GM12878 (cell line): ENCODE data around the gene PPP2R3A. TPM values are rescaled to one million over a fixed set of nuclear protein-coding genes. Genes with fewer than 3 reads are reported as not detected.

Source experiments
- ATAC-seq: fragments of 200-7000 bp; cut with Tn5 transposase; 3 replicates; pipeline ENCODE4 v1.9.1; 2020; ENCODE audit warnings: mild to moderate bottlenecking, moderate library complexity
- BruUV-seq: library from RNA; stranded (reverse); fragments of 400-500 nt; replicated peaks from 2 replicates; lab custom pipeline; 2021; lab: Mats Ljungman, UMichigan
- CTCF ChIA-PET: fragments of 300-600 bp; sonication (Branson Sonifier 250); formaldehyde crosslinking; extraction: SDS; loops from one replicate; lab custom pipeline; 2021; ENCODE audit warnings: inconsistent platforms; lab: Yijun Ruan, JAX
- POLR2A ChIA-PET: fragments of 350-600 bp; formaldehyde crosslinking; extraction: SDS; loops from one replicate; lab custom pipeline; 2021; ENCODE audit warnings: inconsistent platforms; lab: Charles Lee
- RAD21 ChIA-PET: fragments of 300-600 bp; sonication (Branson Sonifier 250); formaldehyde crosslinking; loops from one replicate; lab custom pipeline; 2023; ENCODE audit warnings: antibody characterized with exemption; ENCODE audit not compliant: unreplicated experiment; lab: Charles Lee
- SMC1A ChIA-PET: fragments of 300-600 bp; sonication (Branson Sonifier 250); formaldehyde crosslinking; loops from one replicate; lab custom pipeline; 2023; ENCODE audit not compliant: unreplicated experiment, uncharacterized antibody; lab: Charles Lee
- DNase-seq: peaks from one replicate; pipeline ENCODE4 v3.0.0-alpha.2; 2011; ENCODE audit warnings: low read depth, low spot score
- FAIRE-seq: peaks from 3 replicates; lab custom pipeline; 2011; peaks lifted over from hg19 to GRCh38; lab: Jason Lieb, UNC
- H2AFZ ChIP-seq: 2 replicates; pipeline ENCODE4 v1.6.0; 2011; ENCODE audit warnings: low read depth, low read length, control low read depth; ENCODE audit not compliant: control insufficient read depth
- H3K27ac ChIP-seq: 2 replicates; pipeline ENCODE4 v1.5.1; 2011; ENCODE audit warnings: control low read depth; ENCODE audit not compliant: control insufficient read depth, insufficient read depth
- H3K27me3 ChIP-seq, 2 experiments: replicated peaks in 1 of 2; 2 replicates each; pipeline versions ENCODE4 v1.6.0 to v1.6.1; 2011; ENCODE audit warnings: low read length in 1 of 2; ENCODE audit not compliant: control insufficient read depth in 2 of 2, insufficient read depth in 2 of 2
- H3K36me3 ChIP-seq, 2 experiments: 2 replicates each; pipeline ENCODE4 v1.5.1; 2011; ENCODE audit warnings: low read length in 1 of 2; ENCODE audit not compliant: control insufficient read depth in 2 of 2, insufficient read depth in 2 of 2
- H3K4me1 ChIP-seq: 2 replicates; pipeline ENCODE4 v1.6.1; 2011; ENCODE audit warnings: mild to moderate bottlenecking, low read length, moderate library complexity, mixed read lengths; ENCODE audit not compliant: control insufficient read depth, insufficient read depth
- H3K4me2 ChIP-seq: 2 replicates; pipeline ENCODE4 v1.6.0; 2011; ENCODE audit warnings: control low read depth; ENCODE audit not compliant: control insufficient read depth, insufficient read depth
- H3K4me3 ChIP-seq: fragments of 200-600 bp; sonication (generic); 2 replicates; pipeline ENCODE4 v1.5.1; 2016
- H3K79me2 ChIP-seq: 2 replicates; pipeline ENCODE4 v1.6.0; 2011; ENCODE audit warnings: low read length; ENCODE audit not compliant: control insufficient read depth, insufficient read depth
- H3K9ac ChIP-seq: 2 replicates; pipeline ENCODE4 v1.8.0; 2011; ENCODE audit warnings: low read length, control low read depth, mixed read lengths; ENCODE audit not compliant: control insufficient read depth, insufficient read depth
- H3K9me3 ChIP-seq: replicated peaks from 3 replicates; pipeline ENCODE4 v1.5.1; 2011; ENCODE audit warnings: mild to moderate bottlenecking, low read length; ENCODE audit not compliant: control insufficient read depth, insufficient read depth
- H4K20me1 ChIP-seq: 2 replicates; pipeline ENCODE4 v1.6.0; 2011; ENCODE audit not compliant: control insufficient read depth, insufficient read depth
- ASH2L ChIP-seq: fragments of 300-600, 200-600 bp; sonication (generic); IDR thresholded peaks from 2 replicates; pipeline ENCODE4 v1.6.1; 2017; ENCODE audit warnings: low read depth, mild to moderate bottlenecking, borderline replicate concordance
- HCFC1 ChIP-seq: fragments of 150-350 bp; IDR thresholded peaks from 2 replicates; pipeline ENCODE4 v1.6.1; 2014; ENCODE audit warnings: low read length
- KAT2A ChIP-seq: conservative IDR thresholded peaks from 2 replicates; pipeline ENCODE4 v1.6.1; 2011; ENCODE audit warnings: low read depth, low read length; ENCODE audit not compliant: control insufficient read depth
- RUNX3 ChIP-seq: IDR thresholded peaks from 2 replicates; pipeline ENCODE4 v1.6.1; 2012; ENCODE audit warnings: low read length, inconsistent platforms
- SUPT20H ChIP-seq: IDR thresholded peaks from 2 replicates; pipeline ENCODE4 v1.6.1; 2011; ENCODE audit warnings: low read depth, mild to moderate bottlenecking, low read length, moderate library complexity, borderline replicate concordance; ENCODE audit not compliant: control insufficient read depth
- TCF7 ChIP-seq: IDR thresholded peaks from 2 replicates; pipeline ENCODE4 v1.6.1; 2014; ENCODE audit warnings: antibody characterized with exemption, borderline replicate concordance
- YBX1 ChIP-seq: fragments of 450-650 bp; IDR thresholded peaks from 2 replicates; pipeline ENCODE4 v1.6.1; 2016; ENCODE audit warnings: antibody characterized with exemption
- ZNF217 ChIP-seq: fragments of 450-650 bp; IDR thresholded peaks from 2 replicates; pipeline ENCODE4 v1.6.1; 2017; ENCODE audit warnings: antibody characterized with exemption, mild to moderate bottlenecking
- ZNF622 ChIP-seq: fragments of 450-650 bp; IDR thresholded peaks from 2 replicates; pipeline ENCODE4 v1.6.1; 2017; ENCODE audit warnings: mild to moderate bottlenecking, inconsistent platforms
- WGBS: methylation state at CpG from one replicate; pipeline ENCODE4 v1.1.6; 2016; ENCODE audit warnings: low lambda C conversion rate; ENCODE audit not compliant: insufficient replicate concordance, insufficient coverage; ENCODE audit errors: missing lambda C conversion rate; 5-methylcytosine and 5-hydroxymethylcytosine counted together
- in situ Hi-C: fragments of 300-500 bp; cut with MboI; formaldehyde crosslinking; loops from 9 replicates; pipeline ENCODE4 v1.14.3; 2018; ENCODE audit warnings: mixed read lengths
- intact Hi-C: fragments of 100-400 bp; cut with micrococcal nuclease; formaldehyde crosslinking; loops from one replicate; pipeline ENCODE4 v1.14.2; 2022; ENCODE audit not compliant: unreplicated experiment
- polyA plus RNA-seq, 11 experiments: library from polyadenylated mRNA; depleted of rRNA in 4 of 11; unstranded in 6 of 11; stranded (reverse) in 5 of 11; fragments of >200 nt; fragmentation: Nextera tagmentation in 4 of 11; fragmentation: Illumina TruSeq in 1 of 11; extraction: Ambion mirVana in 4 of 11; extraction: Trizol in 1 of 11; gene quantifications; 1 replicate in 1 of 11; 2 replicates in 10 of 11; pipeline versions ENCODE4 v1.2.1 to v1.2.3, GENCODE V29; 2011 to 2016; ENCODE audit warnings: inconsistent platforms in 2 of 11, missing spikeins in 2 of 11, low read depth in 1 of 11
- total RNA-seq, 4 experiments: library from RNA; depleted of rRNA in 3 of 4; stranded (reverse); fragments of >200 nt in 3 of 4; fragmentation: Illumina TruSeq in 1 of 4; extraction: Trizol in 1 of 4; gene quantifications; 2 replicates each; pipeline versions ENCODE4 v1.2.1 to v1.2.3, GENCODE V29; 2013 to 2021
- TF ChIP-seq, protein P1 (sequence below): fragments of 450-650 bp; IDR thresholded peaks from 2 replicates; pipeline ENCODE4 v1.6.1; 2017; ENCODE audit warnings: borderline replicate concordance
- TF ChIP-seq, protein P2 (sequence below): fragments of 450-650 bp; IDR thresholded peaks from 2 replicates; pipeline ENCODE4 v1.6.1; 2017; ENCODE audit warnings: antibody characterized with exemption, mild to moderate bottlenecking, moderate library complexity
- TF ChIP-seq, protein P3 (sequence below): fragments of 150-350 bp; IDR thresholded peaks from 2 replicates; pipeline ENCODE4 v1.6.1; 2014; ENCODE audit warnings: mild to moderate bottlenecking, low read depth, low read length

The PPP2R3A gene
- total and polyA plus RNA-seq, 10 of the 15 experiments (the other 5 are each of a cell fraction or from before 2014, with no cell fraction given), result under 0.01 to 0.16 (median 0.06) TPM; not detected in 5

DNA sequence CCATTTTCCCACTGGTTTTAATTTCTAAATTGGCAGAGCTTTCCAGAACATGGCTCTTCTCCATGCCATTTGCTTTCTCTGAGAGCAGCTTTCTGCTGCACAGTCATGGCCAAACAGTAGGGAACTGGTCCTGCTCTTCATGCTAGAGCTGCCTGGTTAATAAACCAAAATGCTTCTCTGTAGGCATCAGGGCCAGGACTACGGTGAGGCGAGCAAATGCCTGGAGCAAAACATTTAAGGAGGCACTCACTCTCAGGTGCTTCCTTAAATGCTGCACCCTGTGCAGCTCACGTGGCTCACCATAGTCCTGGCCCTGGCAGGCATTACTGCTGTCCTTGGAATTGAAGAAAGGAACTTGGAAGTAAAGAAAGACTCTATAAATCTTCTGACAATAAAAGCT is 48.5 kb upstream of the PPP2R3A start:
- FAIRE-seq (no peak), DNase-seq (no peak), ATAC-seq (no peak)
- no peak overlapping the region for H3K4me3 ChIP-seq
- no peaks in the 10 kb centered on the region for H3K9me3 ChIP-seq
- no peak overlapping the region for H3K27ac ChIP-seq
- H3K27me3 ChIP-seq, result no peaks in the 10 kb centered on the region; a peak in 1 of 4 replicates
- in situ Hi-C loops, result no loop called here
- 19% methylated on average over 3 of the region's 3 CpGs for WGBS
- H3K4me1 ChIP-seq, result no peaks in the 10 kb centered on the region
- CTCF ChIA-PET, result interaction anchor here (3.8 kb wide), 1 partner anchor 125 kb away, joined by 18 read pairs; no protein-coding TSS in a partner anchor
- intact Hi-C loops, result no loop called here
- TF ChIP-seq KAT2A (no peak), ZNF217 (no peak), SUPT20H (no peak), ZNF622 (no peak), YBX1 (no peak), ASH2L (no peak), RUNX3 (no peak), HCFC1 (no peak), TCF7 (no peak)
- TF ChIP-seq, protein P1, sequence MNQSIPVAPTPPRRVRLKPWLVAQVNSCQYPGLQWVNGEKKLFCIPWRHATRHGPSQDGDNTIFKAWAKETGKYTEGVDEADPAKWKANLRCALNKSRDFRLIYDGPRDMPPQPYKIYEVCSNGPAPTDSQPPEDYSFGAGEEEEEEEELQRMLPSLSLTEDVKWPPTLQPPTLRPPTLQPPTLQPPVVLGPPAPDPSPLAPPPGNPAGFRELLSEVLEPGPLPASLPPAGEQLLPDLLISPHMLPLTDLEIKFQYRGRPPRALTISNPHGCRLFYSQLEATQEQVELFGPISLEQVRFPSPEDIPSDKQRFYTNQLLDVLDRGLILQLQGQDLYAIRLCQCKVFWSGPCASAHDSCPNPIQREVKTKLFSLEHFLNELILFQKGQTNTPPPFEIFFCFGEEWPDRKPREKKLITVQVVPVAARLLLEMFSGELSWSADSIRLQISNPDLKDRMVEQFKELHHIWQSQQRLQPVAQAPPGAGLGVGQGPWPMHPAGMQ, result no peak
- TF ChIP-seq, protein P2, sequence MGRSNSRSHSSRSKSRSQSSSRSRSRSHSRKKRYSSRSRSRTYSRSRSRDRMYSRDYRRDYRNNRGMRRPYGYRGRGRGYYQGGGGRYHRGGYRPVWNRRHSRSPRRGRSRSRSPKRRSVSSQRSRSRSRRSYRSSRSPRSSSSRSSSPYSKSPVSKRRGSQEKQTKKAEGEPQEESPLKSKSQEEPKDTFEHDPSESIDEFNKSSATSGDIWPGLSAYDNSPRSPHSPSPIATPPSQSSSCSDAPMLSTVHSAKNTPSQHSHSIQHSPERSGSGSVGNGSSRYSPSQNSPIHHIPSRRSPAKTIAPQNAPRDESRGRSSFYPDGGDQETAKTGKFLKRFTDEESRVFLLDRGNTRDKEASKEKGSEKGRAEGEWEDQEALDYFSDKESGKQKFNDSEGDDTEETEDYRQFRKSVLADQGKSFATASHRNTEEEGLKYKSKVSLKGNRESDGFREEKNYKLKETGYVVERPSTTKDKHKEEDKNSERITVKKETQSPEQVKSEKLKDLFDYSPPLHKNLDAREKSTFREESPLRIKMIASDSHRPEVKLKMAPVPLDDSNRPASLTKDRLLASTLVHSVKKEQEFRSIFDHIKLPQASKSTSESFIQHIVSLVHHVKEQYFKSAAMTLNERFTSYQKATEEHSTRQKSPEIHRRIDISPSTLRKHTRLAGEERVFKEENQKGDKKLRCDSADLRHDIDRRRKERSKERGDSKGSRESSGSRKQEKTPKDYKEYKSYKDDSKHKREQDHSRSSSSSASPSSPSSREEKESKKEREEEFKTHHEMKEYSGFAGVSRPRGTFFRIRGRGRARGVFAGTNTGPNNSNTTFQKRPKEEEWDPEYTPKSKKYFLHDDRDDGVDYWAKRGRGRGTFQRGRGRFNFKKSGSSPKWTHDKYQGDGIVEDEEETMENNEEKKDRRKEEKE, result no peak
- TF ChIP-seq, protein P3, sequence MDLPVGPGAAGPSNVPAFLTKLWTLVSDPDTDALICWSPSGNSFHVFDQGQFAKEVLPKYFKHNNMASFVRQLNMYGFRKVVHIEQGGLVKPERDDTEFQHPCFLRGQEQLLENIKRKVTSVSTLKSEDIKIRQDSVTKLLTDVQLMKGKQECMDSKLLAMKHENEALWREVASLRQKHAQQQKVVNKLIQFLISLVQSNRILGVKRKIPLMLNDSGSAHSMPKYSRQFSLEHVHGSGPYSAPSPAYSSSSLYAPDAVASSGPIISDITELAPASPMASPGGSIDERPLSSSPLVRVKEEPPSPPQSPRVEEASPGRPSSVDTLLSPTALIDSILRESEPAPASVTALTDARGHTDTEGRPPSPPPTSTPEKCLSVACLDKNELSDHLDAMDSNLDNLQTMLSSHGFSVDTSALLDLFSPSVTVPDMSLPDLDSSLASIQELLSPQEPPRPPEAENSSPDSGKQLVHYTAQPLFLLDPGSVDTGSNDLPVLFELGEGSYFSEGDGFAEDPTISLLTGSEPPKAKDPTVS, result no peak
- no peaks in the 10 kb centered on the region for H4K20me1 ChIP-seq
- no peak overlapping the region for H3K9ac ChIP-seq
- H3K79me2 ChIP-seq, result no peaks in the 10 kb centered on the region
- H2AFZ ChIP-seq, result no peak overlapping the region
- BruUV-seq, result no TSS peak
- SMC1A ChIA-PET, result interaction anchor here (1.0 kb wide), 1 partner anchor 10 kb away, joined by 3 read pairs; no protein-coding TSS in a partner anchor
- RAD21 ChIA-PET, result interaction anchor here (1.2 kb wide), 1 partner anchor 125 kb away, joined by 4 read pairs; no protein-coding TSS in a partner anchor
- H3K36me3 ChIP-seq, result no peaks in the 10 kb centered on the region
- POLR2A ChIA-PET, result interaction anchor here (0.6 kb wide), 1 partner anchor 1416 kb away, joined by 3 read pairs; no protein-coding TSS in a partner anchor
- no peak overlapping the region for H3K4me2 ChIP-seq
